ENCODE data around the gene CD8B2. TPM values are rescaled to one million over a fixed set of nuclear protein-coding genes. Genes with fewer than 3 reads are reported as not detected.

CD8B2 gene
- total and polyA plus RNA-seq, 2 experiments from 2014 or later = 0.06 TPM; not detected in 1

DNA sequence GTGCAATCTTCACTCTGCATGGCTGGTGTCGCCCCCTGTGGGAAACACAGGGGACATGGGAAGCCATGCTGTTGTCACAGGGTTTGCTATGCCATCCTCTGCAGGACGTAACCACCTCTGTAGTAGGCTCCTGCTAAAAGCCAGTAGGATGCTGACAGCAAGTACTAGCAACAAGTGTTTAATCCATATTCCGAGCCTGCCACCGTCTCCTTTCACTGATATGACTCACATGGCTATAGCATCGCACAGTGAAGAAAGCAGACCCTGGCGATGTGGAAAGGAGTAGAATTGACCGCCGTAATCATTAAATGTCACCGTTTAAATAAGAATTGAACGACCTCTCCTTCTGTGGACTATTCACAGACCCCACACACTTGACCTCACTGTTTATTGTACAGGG is 57.8 kb downstream of the CD8B2 start:
- no peaks in the 10 kb centered on the region for H3K36me3 Mint-ChIP-seq (ENCODE audit: low read depth)

More for the DNA sequence above, 57.8 kb downstream of the CD8B2 start:
- Histone ChIP-seq H3K36me3 (ENCODE audit: insufficient read depth) (no peaks in the 10 kb centered on the region), H3K79me2 (replicated peaks; ENCODE audit: insufficient read depth) (no peaks in the 10 kb centered on the region), H3K4me1 (ENCODE audit: insufficient read depth) (no peaks in the 10 kb centered on the region), H3K27me3 (ENCODE audit: insufficient read depth) (no peaks in the 10 kb centered on the region), H2AFZ (no peak overlapping the region), H4K20me1 (replicated peaks; ENCODE audit: insufficient read depth) (no peaks in the 10 kb centered on the region), H3K27ac (ENCODE audit: low read depth) (no peak overlapping the region), H3K4me3 (no peak overlapping the region), H3K4me2 (no peak overlapping the region), H3F3A (replicated peaks; ENCODE audit: low read depth) (no peaks in the 10 kb centered on the region), H3K9me2 (ENCODE audit: insufficient read depth) (0 out of 2 replicates have a peak, but pooled peaks cover 2% of the 10 kb centered on the region)
- Mint-ChIP-seq H3K9me3 (no peaks in the 10 kb centered on the region), H3K27me3 (ENCODE audit: insufficient read depth, low read depth, poor library complexity) (peaks cover 12% of the 10 kb centered on the region), H3K4me3 (no peak overlapping the region), H3K27ac (no peak overlapping the region), H3K4me1 (no peaks in the 10 kb centered on the region)
- TF ChIP-seq CTCF (conservative IDR thresholded peaks at IDR 0.05; ENCODE audit: low read depth in 2 of 2) (peak; percentile 25 to 40; a peak in 3 of 4 replicates), EZH2 (IDR thresholded peaks at IDR 0.05; ENCODE audit: low read depth, unreplicated experiment) (no peak), POLR2AphosphoS5 (IDR thresholded peaks at IDR 0.05; ENCODE audit: low read depth) (no peak), ZNF114 (CRISPR knock-in tag; IDR thresholded peaks at IDR 0.05) (no peak), ZNF331 (CRISPR knock-in tag; IDR thresholded peaks at IDR 0.05; ENCODE audit: low read depth) (no peak), ETS1 (IDR thresholded peaks at IDR 0.05) (no peak), STAT1 (IDR thresholded peaks at IDR 0.05; ENCODE audit: unreplicated experiment) (no peak), EZH2phosphoT487 (IDR thresholded peaks at IDR 0.05; ENCODE audit: unreplicated experiment) (no peak)
- TF ChIP-seq, protein P1, sequence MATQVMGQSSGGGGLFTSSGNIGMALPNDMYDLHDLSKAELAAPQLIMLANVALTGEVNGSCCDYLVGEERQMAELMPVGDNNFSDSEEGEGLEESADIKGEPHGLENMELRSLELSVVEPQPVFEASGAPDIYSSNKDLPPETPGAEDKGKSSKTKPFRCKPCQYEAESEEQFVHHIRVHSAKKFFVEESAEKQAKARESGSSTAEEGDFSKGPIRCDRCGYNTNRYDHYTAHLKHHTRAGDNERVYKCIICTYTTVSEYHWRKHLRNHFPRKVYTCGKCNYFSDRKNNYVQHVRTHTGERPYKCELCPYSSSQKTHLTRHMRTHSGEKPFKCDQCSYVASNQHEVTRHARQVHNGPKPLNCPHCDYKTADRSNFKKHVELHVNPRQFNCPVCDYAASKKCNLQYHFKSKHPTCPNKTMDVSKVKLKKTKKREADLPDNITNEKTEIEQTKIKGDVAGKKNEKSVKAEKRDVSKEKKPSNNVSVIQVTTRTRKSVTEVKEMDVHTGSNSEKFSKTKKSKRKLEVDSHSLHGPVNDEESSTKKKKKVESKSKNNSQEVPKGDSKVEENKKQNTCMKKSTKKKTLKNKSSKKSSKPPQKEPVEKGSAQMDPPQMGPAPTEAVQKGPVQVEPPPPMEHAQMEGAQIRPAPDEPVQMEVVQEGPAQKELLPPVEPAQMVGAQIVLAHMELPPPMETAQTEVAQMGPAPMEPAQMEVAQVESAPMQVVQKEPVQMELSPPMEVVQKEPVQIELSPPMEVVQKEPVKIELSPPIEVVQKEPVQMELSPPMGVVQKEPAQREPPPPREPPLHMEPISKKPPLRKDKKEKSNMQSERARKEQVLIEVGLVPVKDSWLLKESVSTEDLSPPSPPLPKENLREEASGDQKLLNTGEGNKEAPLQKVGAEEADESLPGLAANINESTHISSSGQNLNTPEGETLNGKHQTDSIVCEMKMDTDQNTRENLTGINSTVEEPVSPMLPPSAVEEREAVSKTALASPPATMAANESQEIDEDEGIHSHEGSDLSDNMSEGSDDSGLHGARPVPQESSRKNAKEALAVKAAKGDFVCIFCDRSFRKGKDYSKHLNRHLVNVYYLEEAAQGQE (IDR thresholded peaks at IDR 0.05; ENCODE audit: unreplicated experiment) = no peak
- no peak for ATAC-seq
- DNase-seq (ENCODE audit: low spot score) = no peak

Data from GM23338 (cell line).